ENCODE measurements around the gene KRIT1.

DNA sequence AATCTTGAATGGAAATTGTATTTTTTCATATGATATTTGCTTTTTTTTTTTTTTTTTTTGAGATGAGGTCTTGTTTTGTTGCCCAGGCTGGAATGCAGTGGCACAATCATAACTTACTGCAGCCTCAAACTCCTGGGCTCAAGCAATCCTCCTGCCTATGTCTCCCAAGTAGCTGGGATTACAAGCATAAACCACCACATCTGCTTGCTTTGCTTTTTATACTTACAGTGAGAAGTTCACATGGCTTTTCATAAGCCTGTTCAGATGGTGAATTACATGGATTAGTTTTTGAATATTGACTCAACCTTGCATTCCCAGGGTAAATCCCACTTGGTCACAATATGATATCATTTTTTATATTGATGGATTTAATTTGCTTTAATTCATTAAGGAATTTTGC lies 88.7 kb downstream of the KRIT1 start:
- TF ChIP-seq, protein P1, sequence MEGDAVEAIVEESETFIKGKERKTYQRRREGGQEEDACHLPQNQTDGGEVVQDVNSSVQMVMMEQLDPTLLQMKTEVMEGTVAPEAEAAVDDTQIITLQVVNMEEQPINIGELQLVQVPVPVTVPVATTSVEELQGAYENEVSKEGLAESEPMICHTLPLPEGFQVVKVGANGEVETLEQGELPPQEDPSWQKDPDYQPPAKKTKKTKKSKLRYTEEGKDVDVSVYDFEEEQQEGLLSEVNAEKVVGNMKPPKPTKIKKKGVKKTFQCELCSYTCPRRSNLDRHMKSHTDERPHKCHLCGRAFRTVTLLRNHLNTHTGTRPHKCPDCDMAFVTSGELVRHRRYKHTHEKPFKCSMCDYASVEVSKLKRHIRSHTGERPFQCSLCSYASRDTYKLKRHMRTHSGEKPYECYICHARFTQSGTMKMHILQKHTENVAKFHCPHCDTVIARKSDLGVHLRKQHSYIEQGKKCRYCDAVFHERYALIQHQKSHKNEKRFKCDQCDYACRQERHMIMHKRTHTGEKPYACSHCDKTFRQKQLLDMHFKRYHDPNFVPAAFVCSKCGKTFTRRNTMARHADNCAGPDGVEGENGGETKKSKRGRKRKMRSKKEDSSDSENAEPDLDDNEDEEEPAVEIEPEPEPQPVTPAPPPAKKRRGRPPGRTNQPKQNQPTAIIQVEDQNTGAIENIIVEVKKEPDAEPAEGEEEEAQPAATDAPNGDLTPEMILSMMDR (IDR thresholded peaks at IDR 0.05) = no peak
- TF ChIP-seq, protein P2, sequence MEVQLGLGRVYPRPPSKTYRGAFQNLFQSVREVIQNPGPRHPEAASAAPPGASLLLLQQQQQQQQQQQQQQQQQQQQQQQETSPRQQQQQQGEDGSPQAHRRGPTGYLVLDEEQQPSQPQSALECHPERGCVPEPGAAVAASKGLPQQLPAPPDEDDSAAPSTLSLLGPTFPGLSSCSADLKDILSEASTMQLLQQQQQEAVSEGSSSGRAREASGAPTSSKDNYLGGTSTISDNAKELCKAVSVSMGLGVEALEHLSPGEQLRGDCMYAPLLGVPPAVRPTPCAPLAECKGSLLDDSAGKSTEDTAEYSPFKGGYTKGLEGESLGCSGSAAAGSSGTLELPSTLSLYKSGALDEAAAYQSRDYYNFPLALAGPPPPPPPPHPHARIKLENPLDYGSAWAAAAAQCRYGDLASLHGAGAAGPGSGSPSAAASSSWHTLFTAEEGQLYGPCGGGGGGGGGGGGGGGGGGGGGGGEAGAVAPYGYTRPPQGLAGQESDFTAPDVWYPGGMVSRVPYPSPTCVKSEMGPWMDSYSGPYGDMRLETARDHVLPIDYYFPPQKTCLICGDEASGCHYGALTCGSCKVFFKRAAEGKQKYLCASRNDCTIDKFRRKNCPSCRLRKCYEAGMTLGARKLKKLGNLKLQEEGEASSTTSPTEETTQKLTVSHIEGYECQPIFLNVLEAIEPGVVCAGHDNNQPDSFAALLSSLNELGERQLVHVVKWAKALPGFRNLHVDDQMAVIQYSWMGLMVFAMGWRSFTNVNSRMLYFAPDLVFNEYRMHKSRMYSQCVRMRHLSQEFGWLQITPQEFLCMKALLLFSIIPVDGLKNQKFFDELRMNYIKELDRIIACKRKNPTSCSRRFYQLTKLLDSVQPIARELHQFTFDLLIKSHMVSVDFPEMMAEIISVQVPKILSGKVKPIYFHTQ (CRISPR knock-in tag; IDR thresholded peaks at IDR 0.05) = no peak
- TF ChIP-seq, protein P3, sequence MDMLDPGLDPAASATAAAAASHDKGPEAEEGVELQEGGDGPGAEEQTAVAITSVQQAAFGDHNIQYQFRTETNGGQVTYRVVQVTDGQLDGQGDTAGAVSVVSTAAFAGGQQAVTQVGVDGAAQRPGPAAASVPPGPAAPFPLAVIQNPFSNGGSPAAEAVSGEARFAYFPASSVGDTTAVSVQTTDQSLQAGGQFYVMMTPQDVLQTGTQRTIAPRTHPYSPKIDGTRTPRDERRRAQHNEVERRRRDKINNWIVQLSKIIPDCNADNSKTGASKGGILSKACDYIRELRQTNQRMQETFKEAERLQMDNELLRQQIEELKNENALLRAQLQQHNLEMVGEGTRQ (CRISPR knock-in tag; IDR thresholded peaks at IDR 0.05) = no peak
- TF ChIP-seq ZNF317 (CRISPR knock-in tag; IDR thresholded peaks at IDR 0.05; ENCODE audit: borderline replicate concordance, low read depth) (no peak), CREB1 (CRISPR knock-in tag; IDR thresholded peaks at IDR 0.05) (no peak), SP1 (CRISPR knock-in tag; conservative IDR thresholded peaks at IDR 0.05) (no peak), ZNF121 (CRISPR knock-in tag; IDR thresholded peaks at IDR 0.05) (no peak), JUN (CRISPR knock-in tag; IDR thresholded peaks at IDR 0.05) (no peak), NR3C1 (CRISPR knock-in tag; conservative IDR thresholded peaks at IDR 0.05; ENCODE audit: low read depth) (no peak)
- TF ChIP-seq, protein P4, sequence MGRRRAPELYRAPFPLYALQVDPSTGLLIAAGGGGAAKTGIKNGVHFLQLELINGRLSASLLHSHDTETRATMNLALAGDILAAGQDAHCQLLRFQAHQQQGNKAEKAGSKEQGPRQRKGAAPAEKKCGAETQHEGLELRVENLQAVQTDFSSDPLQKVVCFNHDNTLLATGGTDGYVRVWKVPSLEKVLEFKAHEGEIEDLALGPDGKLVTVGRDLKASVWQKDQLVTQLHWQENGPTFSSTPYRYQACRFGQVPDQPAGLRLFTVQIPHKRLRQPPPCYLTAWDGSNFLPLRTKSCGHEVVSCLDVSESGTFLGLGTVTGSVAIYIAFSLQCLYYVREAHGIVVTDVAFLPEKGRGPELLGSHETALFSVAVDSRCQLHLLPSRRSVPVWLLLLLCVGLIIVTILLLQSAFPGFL (CRISPR knock-in tag; IDR thresholded peaks at IDR 0.05; ENCODE audit: borderline replicate concordance) = no peak
- TF ChIP-seq, protein P5, sequence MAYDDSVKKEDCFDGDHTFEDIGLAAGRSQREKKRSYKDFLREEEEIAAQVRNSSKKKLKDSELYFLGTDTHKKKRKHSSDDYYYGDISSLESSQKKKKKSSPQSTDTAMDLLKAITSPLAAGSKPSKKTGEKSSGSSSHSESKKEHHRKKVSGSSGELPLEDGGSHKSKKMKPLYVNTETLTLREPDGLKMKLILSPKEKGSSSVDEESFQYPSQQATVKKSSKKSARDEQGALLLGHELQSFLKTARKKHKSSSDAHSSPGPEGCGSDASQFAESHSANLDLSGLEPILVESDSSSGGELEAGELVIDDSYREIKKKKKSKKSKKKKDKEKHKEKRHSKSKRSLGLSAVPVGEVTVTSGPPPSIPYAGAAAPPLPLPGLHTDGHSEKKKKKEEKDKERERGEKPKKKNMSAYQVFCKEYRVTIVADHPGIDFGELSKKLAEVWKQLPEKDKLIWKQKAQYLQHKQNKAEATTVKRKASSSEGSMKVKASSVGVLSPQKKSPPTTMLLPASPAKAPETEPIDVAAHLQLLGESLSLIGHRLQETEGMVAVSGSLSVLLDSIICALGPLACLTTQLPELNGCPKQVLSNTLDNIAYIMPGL (CRISPR knock-in tag; IDR thresholded peaks at IDR 0.05) = no peak
